Hematopoietic multipotent progenitor cell treated with erythropoietin and hydrocortisone succinate and interleukin-3 and kit ligand, for 4 days (in vitro differentiated cells): ENCODE results near the gene PDZRN4.
"Not testable (repeated sequence)": the region's sequence is repeated elsewhere in the genome, so short reads cannot be mapped to it uniquely, and the experiment has no call there.

Experiments used
- DNase-seq: peaks from one replicate; pipeline ENCODE4 v3.0.0-alpha.2; 2015

Gene PDZRN4

GRCh38 chr12:41585784-41586183, 397.7 kb downstream of the PDZRN4 start:
- no peak for DNase-seq

DNA sequence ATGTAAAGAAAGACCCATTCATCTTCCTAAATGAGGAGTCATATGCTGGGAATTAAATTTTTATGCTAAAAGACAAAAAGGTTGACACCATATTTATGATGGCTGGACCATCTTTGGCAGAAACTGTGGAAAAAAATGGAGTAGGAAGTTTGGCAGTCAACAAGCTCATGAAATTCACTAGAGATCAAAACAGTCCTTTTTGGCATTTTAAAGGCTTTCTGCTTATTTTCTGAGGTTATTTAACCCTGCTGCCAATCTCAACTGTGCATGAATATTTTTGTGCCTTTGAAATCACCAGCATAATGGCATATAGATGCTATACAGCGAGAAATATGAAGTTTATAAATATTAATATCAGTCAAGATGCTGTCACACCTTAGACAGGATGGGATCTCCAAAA, 399.5 kb downstream of the PDZRN4 start:
- no peak for DNase-seq

- DNase-seq = no peak
Measured at GRCh38 chr12:41589878-41590277, 401.8 kb downstream of the PDZRN4 start.

DNA sequence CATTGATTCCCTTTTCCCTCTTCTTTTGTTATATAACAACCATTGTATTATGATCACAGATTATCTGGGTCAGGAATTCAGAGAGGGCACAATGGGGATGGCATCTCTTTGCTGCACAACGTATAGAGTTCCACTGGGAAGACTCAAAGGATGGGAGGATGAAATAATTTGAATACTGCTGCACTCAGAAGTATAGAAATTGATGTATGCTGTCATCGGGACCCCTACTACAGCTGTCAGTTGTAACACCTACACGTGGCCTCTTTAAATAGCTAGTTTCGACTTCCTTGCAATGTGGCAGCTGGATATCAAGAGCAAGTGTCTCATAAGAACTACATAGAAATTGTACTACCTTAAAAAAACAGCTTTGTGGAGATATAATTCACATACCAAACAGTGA, 408.1 kb downstream of the PDZRN4 start:
- no peak for DNase-seq

- DNase-seq = peak; percentile 56
Measured at GRCh38 chr12:41604830-41605229, 416.7 kb downstream of the PDZRN4 start.

DNA sequence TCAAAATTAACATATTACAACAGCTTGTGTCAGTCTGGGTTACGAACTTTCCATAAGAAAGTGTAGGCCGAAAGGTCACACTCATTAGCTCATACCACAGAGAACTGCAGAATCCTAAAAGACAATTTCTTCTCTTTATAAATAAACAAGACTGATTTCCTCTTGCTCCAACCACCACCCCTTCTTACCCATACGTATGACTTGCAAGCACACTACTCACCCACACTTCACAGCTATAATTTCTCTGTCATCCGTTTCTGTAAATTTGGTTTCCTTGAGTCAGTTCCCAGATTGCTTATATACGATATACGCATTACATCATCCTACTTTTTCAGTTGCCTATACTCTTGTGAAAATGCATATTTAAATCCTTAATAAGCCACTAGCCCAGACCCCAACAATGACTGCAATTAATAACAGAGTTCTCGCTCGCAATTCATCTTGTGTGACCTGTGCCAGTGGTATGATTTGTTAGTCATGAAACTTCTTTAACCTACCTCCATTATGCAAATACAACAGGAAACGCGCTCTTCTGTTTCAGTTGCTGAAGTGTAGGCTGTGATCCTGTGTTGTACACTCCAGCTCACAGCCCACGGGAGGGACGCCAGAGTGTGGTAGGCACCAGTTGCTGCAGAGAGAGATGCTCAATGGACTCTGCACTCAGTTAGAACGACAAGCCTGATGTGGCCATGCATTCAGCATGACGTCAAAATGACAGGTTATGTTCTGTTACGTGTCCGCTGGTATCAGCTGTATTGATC, 417.6 kb downstream of the PDZRN4 start:
- no peak for DNase-seq

- DNase-seq = no peak
Measured at GRCh38 chr12:41606468-41607445, 418.6 kb downstream of the PDZRN4 start.

DNA sequence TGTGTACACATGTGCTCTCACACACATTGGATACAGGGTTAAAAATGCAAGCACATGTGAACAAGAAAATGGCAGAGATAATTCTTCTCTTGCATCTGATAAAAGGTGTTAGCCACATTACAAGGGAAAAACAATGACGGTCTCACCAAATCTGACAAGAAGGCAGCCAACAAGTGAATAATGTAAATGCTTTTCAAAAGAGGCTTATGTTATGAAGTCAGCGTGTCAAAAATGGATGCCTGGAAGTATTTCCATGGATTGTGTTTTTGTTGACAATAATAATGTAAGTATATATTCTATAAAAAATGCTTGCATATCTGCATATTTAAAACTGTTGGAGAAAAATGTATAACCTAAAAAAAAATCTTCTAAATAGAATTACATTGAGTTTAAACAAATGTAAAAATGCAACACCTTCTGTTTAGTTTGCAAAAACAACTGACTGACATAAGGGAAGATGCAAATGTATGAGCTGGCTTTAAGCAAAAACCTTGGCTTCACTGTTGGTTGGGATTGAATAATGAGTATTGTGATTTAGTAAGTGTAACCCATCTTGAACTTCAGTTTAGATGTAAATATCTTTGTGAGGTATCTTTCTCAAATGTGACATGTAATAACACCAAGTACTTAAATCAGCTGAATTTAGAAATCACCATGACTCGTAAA, 424.9 kb downstream of the PDZRN4 start:
- no peak for DNase-seq

DNA sequence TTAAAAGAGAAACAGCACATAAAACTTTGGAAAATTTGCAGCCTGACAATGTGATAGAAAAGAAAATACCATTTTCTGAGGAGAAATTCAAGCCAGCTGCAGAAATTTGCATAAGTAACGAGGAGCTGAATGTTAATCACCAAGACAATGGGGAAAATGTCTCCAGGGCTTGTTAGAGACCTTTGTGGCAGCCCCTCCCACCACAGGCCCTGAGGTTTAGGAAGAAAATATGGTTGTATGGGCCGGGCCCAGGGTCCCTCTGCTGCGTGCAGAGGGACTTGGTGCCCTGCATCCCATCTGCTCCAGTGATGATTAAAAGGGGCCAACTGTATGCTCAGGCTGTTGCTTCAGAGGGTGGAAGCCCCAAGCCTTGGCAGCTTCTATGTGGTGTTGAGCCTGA, 427.1 kb downstream of the PDZRN4 start:
- DNase-seq = not testable (repeated sequence)

GRCh38 chr12:41619705-41620104, 431.6 kb downstream of the PDZRN4 start:
- no peak for DNase-seq

GRCh38 chr12:41621291-41621690, 433.2 kb downstream of the PDZRN4 start:
- no peak for DNase-seq
